ENCODE measurements around the gene SNRNP35. TPM values are rescaled to one million over a fixed set of nuclear protein-coding genes. Genes with fewer than 3 reads are reported as not detected.
"Not testable (repeated sequence)": the region's sequence is repeated elsewhere in the genome, so short reads cannot be mapped to it uniquely, and the experiment has no call there.

The SNRNP35 gene
- total RNA-seq, 1 donor from 2014 or later: 25.8 TPM

GRCh38 chr12:123512838-123513665 is 55.1 kb downstream of the SNRNP35 start:
- no peak overlapping the region for H3K27ac Mint-ChIP-seq
- H3K9me3 Mint-ChIP-seq: no peaks in the 10 kb centered on the region
- no peak for TF ChIP-seq CTCF (IDR thresholded peaks at IDR 0.05; ENCODE audit: unreplicated experiment)
- H3K36me3 Mint-ChIP-seq: peaks cover 32% of the 10 kb centered on the region
- DNase-seq (ENCODE audit: low spot score in 2 of 2, unreplicated experiment in 2 of 2): no peak
- H3K27me3 Mint-ChIP-seq (ENCODE audit: low read depth): no peaks in the 10 kb centered on the region
- H3K4me3 Mint-ChIP-seq: no peak overlapping the region
- peaks cover 5% of the 10 kb centered on the region for H3K4me1 Mint-ChIP-seq

GRCh38 chr12:123513805-123514204 is 55.9 kb downstream of the SNRNP35 start:
- Mint-ChIP-seq H3K4me1 (peaks cover 5% of the 10 kb centered on the region), H3K36me3 (peaks cover 30% of the 10 kb centered on the region), H3K9me3 (no peaks in the 10 kb centered on the region), H3K27ac (no peak overlapping the region), H3K27me3 (ENCODE audit: low read depth) (no peaks in the 10 kb centered on the region), H3K4me3 (no peak overlapping the region)
- DNase-seq (ENCODE audit: low spot score in 2 of 2, unreplicated experiment in 2 of 2): no peak
- no peak for TF ChIP-seq CTCF (IDR thresholded peaks at IDR 0.05; ENCODE audit: unreplicated experiment)

GRCh38 chr12:123514582-123515221 is 56.8 kb downstream of the SNRNP35 start:
- H3K36me3 Mint-ChIP-seq: peaks cover 25% of the 10 kb centered on the region
- not testable (repeated sequence) for H3K9me3 Mint-ChIP-seq; H3K4me3 Mint-ChIP-seq; H3K27ac Mint-ChIP-seq; H3K27me3 Mint-ChIP-seq (ENCODE audit: low read depth); DNase-seq (ENCODE audit: low spot score in 2 of 2, unreplicated experiment in 2 of 2)
- peaks cover 13% of the 10 kb centered on the region for H3K4me1 Mint-ChIP-seq

- no peak overlapping the region for H3K4me3 Mint-ChIP-seq
- no peaks in the 10 kb centered on the region for H3K9me3 Mint-ChIP-seq
- H3K36me3 Mint-ChIP-seq: peaks cover 35% of the 10 kb centered on the region
- no peaks in the 10 kb centered on the region for H3K27me3 Mint-ChIP-seq (ENCODE audit: low read depth)
- H3K4me1 Mint-ChIP-seq: peaks cover 18% of the 10 kb centered on the region
- H3K27ac Mint-ChIP-seq: peak overlapping the region; percentile 26
- DNase-seq (ENCODE audit: low spot score in 2 of 2, unreplicated experiment in 2 of 2): no peak
- TF ChIP-seq CTCF (IDR thresholded peaks at IDR 0.05; ENCODE audit: unreplicated experiment): no peak
These were observed 58.4 kb downstream of the SNRNP35 start for GRCh38 chr12:123516216-123516780.

Other genes starting within 250 kb of the SNRNP35 start
- gene MPHOSPH9, start 225.0 kb upstream of the SNRNP35 start, total RNA-seq: 35.7 to 40.9 TPM (median 36.5 TPM) in 3 replicates
- 15.3 to 16.6 TPM (median 15.7 TPM) in 3 replicates for gene MTRFR, start 224.7 kb upstream of the SNRNP35 start, total RNA-seq
- 108 to 117 TPM (median 113 TPM) in 3 replicates for gene CDK2AP1, start 186.3 kb upstream of the SNRNP35 start, total RNA-seq
- gene SBNO1, start 93.3 kb upstream of the SNRNP35 start, total RNA-seq: 35.0 to 38.0 TPM (median 36.2 TPM) in 3 replicates
- 36.0 to 37.6 TPM (median 37.0 TPM) in 3 replicates for gene KMT5A, start 74.0 kb upstream of the SNRNP35 start, total RNA-seq
- 2.4 TPM in 3 replicates for gene RILPL2, start 21.5 kb upstream of the SNRNP35 start, total RNA-seq
- 40.9 to 49.5 TPM (median 45.4 TPM) in 3 replicates for gene RILPL1, start 75.6 kb downstream of the SNRNP35 start, total RNA-seq
- gene TMED2, start 126.4 kb downstream of the SNRNP35 start, total RNA-seq: 154 to 159 TPM (median 159 TPM) in 3 replicates
- gene DDX55, start 144.0 kb downstream of the SNRNP35 start, total RNA-seq: 28.9 to 32.8 TPM (median 30.9 TPM) in 3 replicates
- 45.9 to 51.4 TPM (median 50.0 TPM) in 3 replicates for gene EIF2B1, start 175.5 kb downstream of the SNRNP35 start, total RNA-seq
- gene GTF2H3, start 175.7 kb downstream of the SNRNP35 start, total RNA-seq: 36.1 to 38.7 TPM (median 36.4 TPM) in 3 replicates
- 15.7 to 16.8 TPM (median 16.8 TPM) in 3 replicates for gene TCTN2, start 213.0 kb downstream of the SNRNP35 start, total RNA-seq